Ectodermal cell (in vitro differentiated cells): ENCODE measurements around the gene SLC28A2.

ENCODE experiments used
- H3K27ac ChIP-seq: 2 replicates; pipeline ENCODE4 v1.7.0; 2013; ENCODE audit warnings: mild to moderate bottlenecking, low read depth, low read length; ENCODE audit not compliant: insufficient read depth, poor library complexity, severe bottlenecking
- H3K27me3 ChIP-seq: 2 replicates; pipeline ENCODE4 v1.7.0; 2013; ENCODE audit warnings: mild to moderate bottlenecking, low read length; ENCODE audit not compliant: insufficient read depth, control insufficient read depth, poor library complexity, severe bottlenecking
- H3K36me3 ChIP-seq: one replicate; pipeline ENCODE4 v1.7.0; 2013; ENCODE audit warnings: low read length; ENCODE audit not compliant: control insufficient read depth, insufficient read depth
- H3K4me1 ChIP-seq: one replicate; pipeline ENCODE4 v1.7.0; 2013; ENCODE audit warnings: low read length; ENCODE audit not compliant: control insufficient read depth, insufficient read depth
- H3K4me3 ChIP-seq: 2 replicates; pipeline ENCODE4 v1.7.0; 2013; ENCODE audit warnings: low read depth, low read length, control low read depth; ENCODE audit not compliant: insufficient read depth
- H3K9me3 ChIP-seq: 2 replicates; pipeline ENCODE4 v1.7.0; 2013; ENCODE audit warnings: mild to moderate bottlenecking, low read length, moderate library complexity; ENCODE audit not compliant: control insufficient read depth
- WGBS, 2 experiments: methylation state at CpG; one replicate each; pipeline ENCODE4 v1.1.7; 2013; ENCODE audit warnings: missing lambda C conversion rate in 2 of 2; 5-methylcytosine and 5-hydroxymethylcytosine counted together

The SLC28A2 gene

GRCh38 chr15:45326280-45326679, 74.2 kb downstream of the SLC28A2 start:
- H3K4me3 ChIP-seq: no peak overlapping the region
- WGBS, 2 experiments: 64% methylated on average over 5 of the region's 5 CpGs
- H3K4me1 ChIP-seq: peaks cover 9% of the 10 kb centered on the region
- H3K27ac ChIP-seq: peak overlapping the region; percentile 53
- H3K9me3 ChIP-seq: no peaks in the 10 kb centered on the region
- H3K36me3 ChIP-seq: no peaks in the 10 kb centered on the region
- H3K27me3 ChIP-seq: no peaks in the 10 kb centered on the region

GRCh38 chr15:45326741-45327140, 74.7 kb downstream of the SLC28A2 start:
- H3K9me3 ChIP-seq: no peaks in the 10 kb centered on the region
- H3K4me3 ChIP-seq: no peak overlapping the region
- H3K27ac ChIP-seq: peak overlapping the region; percentile 53
- WGBS, 2 experiments: 56 to 59% methylated on average over 7 of the region's 7 CpGs
- peaks cover 9% of the 10 kb centered on the region for H3K4me1 ChIP-seq
- no peaks in the 10 kb centered on the region for H3K36me3 ChIP-seq
- no peaks in the 10 kb centered on the region for H3K27me3 ChIP-seq
